Astrocyte (in vitro differentiated cells and primary cell): Measurements from ENCODE around the gene CNST.

Experiments used
- EZH2 ChIP-seq: IDR thresholded peaks from 2 replicates; pipeline ENCODE4 v1.6.1; 2012; ENCODE audit warnings: mild to moderate bottlenecking, low read length, inconsistent platforms; ENCODE audit not compliant: insufficient read depth
- TF ChIP-seq, protein P1 (sequence below): IDR thresholded peaks from 2 replicates; pipeline ENCODE4 v1.5.1; 2011; ENCODE audit warnings: low read depth, mild to moderate bottlenecking, inconsistent platforms, low read length, moderate library complexity; ENCODE audit not compliant: insufficient read depth

GRCh38 chr1:246577082-246577719 lies 10.9 kb downstream of the CNST start:
- TF ChIP-seq, protein P1, sequence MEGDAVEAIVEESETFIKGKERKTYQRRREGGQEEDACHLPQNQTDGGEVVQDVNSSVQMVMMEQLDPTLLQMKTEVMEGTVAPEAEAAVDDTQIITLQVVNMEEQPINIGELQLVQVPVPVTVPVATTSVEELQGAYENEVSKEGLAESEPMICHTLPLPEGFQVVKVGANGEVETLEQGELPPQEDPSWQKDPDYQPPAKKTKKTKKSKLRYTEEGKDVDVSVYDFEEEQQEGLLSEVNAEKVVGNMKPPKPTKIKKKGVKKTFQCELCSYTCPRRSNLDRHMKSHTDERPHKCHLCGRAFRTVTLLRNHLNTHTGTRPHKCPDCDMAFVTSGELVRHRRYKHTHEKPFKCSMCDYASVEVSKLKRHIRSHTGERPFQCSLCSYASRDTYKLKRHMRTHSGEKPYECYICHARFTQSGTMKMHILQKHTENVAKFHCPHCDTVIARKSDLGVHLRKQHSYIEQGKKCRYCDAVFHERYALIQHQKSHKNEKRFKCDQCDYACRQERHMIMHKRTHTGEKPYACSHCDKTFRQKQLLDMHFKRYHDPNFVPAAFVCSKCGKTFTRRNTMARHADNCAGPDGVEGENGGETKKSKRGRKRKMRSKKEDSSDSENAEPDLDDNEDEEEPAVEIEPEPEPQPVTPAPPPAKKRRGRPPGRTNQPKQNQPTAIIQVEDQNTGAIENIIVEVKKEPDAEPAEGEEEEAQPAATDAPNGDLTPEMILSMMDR = no peak
- TF ChIP-seq EZH2 = no peak
